DND-41 (cell line): ENCODE measurements around the gene TFAP2E.

Source experiments
- ATAC-seq: fragments of 200-7000 bp; cut with Tn5 transposase; 3 replicates; pipeline ENCODE4 v1.9.1; 2021; ENCODE audit warnings: low read depth; ENCODE audit not compliant: insufficient read depth
- DNase-seq: peaks from one replicate; pipeline ENCODE4 v3.0.0-alpha.2; 2020
- H2AFZ ChIP-seq: 2 replicates; pipeline ENCODE4 v1.6.0; 2012; ENCODE audit warnings: low read depth, low read length
- H3K27ac ChIP-seq: 2 replicates; pipeline ENCODE4 v1.5.1; 2012; ENCODE audit warnings: low read length, inconsistent platforms
- H3K27me3 ChIP-seq: fragments of 200-600 bp; sonication (generic); 2 replicates; pipeline ENCODE4 v1.6.0; 2012; ENCODE audit warnings: low read length, mild to moderate bottlenecking, inconsistent platforms; ENCODE audit not compliant: insufficient read depth, poor library complexity
- H3K36me3 ChIP-seq: 2 replicates; pipeline ENCODE4 v1.5.1; 2012; ENCODE audit warnings: low read length, inconsistent platforms; ENCODE audit not compliant: insufficient read depth
- H3K4me1 ChIP-seq: 2 replicates; pipeline ENCODE4 v1.5.1; 2012; ENCODE audit warnings: mild to moderate bottlenecking, low read length; ENCODE audit not compliant: insufficient read depth
- H3K4me2 ChIP-seq: 2 replicates; pipeline ENCODE4 v1.6.0; 2012; ENCODE audit warnings: mild to moderate bottlenecking, moderate library complexity, low read length, inconsistent platforms; ENCODE audit not compliant: insufficient read depth
- H3K4me3 ChIP-seq, 2 experiments: fragments of 200-600 bp in 1 of 2; shearing (Covaris generic) in 1 of 2; 2 replicates each; pipeline ENCODE4 v1.5.1; 2012 to 2016; ENCODE audit warnings: inconsistent platforms in 2 of 2, low read length in 2 of 2, mild to moderate bottlenecking in 2 of 2, low read depth in 1 of 2, moderate library complexity in 1 of 2
- H3K79me2 ChIP-seq: 2 replicates; pipeline ENCODE4 v1.6.0; 2012; ENCODE audit warnings: low read length, inconsistent platforms; ENCODE audit not compliant: insufficient read depth
- H3K9ac ChIP-seq: 2 replicates; pipeline ENCODE4 v1.6.0; 2012; ENCODE audit warnings: low read depth, mild to moderate bottlenecking, inconsistent platforms, low read length, moderate library complexity
- H3K9me3 ChIP-seq: 2 replicates; pipeline ENCODE4 v1.5.1; 2012; ENCODE audit warnings: low read length, moderate library complexity, mild to moderate bottlenecking, inconsistent platforms; ENCODE audit not compliant: insufficient read depth, severe bottlenecking
- H4K20me1 ChIP-seq: 2 replicates; pipeline ENCODE4 v1.6.0; 2012; ENCODE audit warnings: low read length; ENCODE audit not compliant: insufficient read depth
- EZH2 ChIP-seq: IDR thresholded peaks from 3 replicates; pipeline ENCODE4 v1.6.1; 2012; ENCODE audit warnings: borderline replicate concordance, low read depth, mild to moderate bottlenecking, moderate library complexity, low read length, inconsistent platforms; ENCODE audit not compliant: severe bottlenecking
- TF ChIP-seq, protein P1 (sequence below): IDR thresholded peaks from 2 replicates; pipeline ENCODE4 v1.5.1; 2012; ENCODE audit warnings: borderline replicate concordance, low read length, moderate library complexity, mild to moderate bottlenecking; ENCODE audit not compliant: poor library complexity, severe bottlenecking; ENCODE audit errors: extremely low read depth

TFAP2E gene

DNA sequence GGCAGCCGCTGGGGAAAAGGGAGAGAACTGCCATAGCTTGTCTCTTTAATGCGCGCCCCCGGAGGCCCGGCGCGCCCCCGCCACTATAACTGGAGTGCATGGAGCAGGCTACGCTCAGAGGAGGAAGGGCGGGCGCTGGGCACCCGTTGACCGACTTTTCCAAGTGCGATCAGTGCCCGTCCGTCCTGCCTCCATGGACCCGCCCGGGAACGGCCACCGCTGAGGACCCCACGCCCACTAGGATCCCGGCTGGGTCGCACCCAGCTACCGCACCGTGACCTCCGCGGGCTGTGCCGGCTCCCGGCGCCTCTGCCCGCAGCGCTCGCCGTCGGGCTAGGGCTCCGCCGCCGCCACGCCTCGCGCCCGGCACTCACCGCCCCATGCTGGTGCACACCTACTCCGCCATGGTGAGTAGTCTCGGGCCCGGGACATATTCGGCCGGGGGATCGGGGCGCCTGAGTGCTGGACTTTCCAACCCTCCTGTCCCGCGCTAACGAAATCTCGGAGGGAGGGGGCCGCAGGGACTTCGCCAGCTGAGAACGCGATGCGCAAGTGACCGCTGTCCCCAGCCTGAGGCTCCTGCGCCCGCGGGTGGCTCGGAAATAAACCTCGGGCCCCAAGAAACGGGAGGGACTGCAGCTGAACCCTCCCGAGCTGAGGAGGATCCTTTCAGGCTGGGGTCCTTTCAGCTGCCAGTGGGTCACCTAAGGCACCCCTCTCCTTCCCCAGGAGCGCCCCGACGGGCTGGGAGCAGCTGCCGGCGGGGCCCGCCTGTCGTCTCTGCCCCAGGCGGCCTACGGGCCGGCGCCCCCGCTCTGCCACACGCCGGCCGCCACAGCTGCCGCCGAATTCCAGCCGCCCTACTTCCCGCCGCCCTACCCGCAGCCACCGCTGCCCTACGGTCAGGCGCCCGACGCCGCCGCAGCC is at the start of gene TFAP2E:
TFAP2E (plus strand) TSS at position 117 of the 927 bp plus-strand sequence; CDS start at position 381, 264 bp downstream.
- ATAC-seq (no peak), DNase-seq (no peak)
- TF ChIP-seq EZH2: no peak
- TF ChIP-seq, protein P1, sequence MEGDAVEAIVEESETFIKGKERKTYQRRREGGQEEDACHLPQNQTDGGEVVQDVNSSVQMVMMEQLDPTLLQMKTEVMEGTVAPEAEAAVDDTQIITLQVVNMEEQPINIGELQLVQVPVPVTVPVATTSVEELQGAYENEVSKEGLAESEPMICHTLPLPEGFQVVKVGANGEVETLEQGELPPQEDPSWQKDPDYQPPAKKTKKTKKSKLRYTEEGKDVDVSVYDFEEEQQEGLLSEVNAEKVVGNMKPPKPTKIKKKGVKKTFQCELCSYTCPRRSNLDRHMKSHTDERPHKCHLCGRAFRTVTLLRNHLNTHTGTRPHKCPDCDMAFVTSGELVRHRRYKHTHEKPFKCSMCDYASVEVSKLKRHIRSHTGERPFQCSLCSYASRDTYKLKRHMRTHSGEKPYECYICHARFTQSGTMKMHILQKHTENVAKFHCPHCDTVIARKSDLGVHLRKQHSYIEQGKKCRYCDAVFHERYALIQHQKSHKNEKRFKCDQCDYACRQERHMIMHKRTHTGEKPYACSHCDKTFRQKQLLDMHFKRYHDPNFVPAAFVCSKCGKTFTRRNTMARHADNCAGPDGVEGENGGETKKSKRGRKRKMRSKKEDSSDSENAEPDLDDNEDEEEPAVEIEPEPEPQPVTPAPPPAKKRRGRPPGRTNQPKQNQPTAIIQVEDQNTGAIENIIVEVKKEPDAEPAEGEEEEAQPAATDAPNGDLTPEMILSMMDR: no peak
- Histone ChIP-seq H3K4me3 (no peak within 1 kb of the TSS), H3K4me1 (peaks cover 32% of the 10 kb centered on the region), H4K20me1 (no peaks in the 10 kb centered on the region), H3K4me2 (no peak within 1 kb of the TSS), H3K27ac (no peak within 1 kb of the TSS), H3K9ac (no peak within 1 kb of the TSS), H2AFZ (no peak within 1 kb of the TSS), H3K79me2 (no peaks in the 10 kb centered on the region; the same call in 1 of the 2 replicates), H3K36me3 (0 out of 2 replicates have a peak, but pooled peaks cover 3% of the 10 kb centered on the region), H3K27me3 (no peaks in the 10 kb centered on the region), H3K9me3 (no peaks in the 10 kb centered on the region)

DNA sequence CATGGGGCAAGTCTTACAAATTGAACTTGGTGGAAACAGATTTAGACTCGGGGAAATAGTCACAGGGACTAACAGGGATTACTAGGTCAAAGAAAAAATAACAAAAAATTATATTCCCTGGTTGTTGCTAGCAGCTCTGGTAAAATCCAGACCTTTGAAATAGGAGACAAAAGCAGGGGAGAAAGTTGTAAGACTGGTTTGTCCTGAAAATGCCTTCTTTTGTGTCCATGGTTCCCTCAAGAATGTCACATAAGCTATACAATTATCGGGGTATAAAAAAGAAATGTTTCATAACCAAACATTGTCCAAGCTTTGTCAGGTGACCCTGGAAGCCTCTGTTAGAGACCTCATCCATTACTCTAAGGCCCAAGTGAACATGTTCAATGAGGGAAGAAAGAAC is 49.0 kb upstream of the TFAP2E start:
- Histone ChIP-seq H3K4me3 (no peak overlapping the region), H3K9ac (no peak overlapping the region), H3K27ac (no peak overlapping the region), H2AFZ (no peak overlapping the region), H3K9me3 (no peaks in the 10 kb centered on the region), H3K79me2 (no peaks in the 10 kb centered on the region), H3K4me1 (no peaks in the 10 kb centered on the region), H4K20me1 (no peaks in the 10 kb centered on the region), H3K36me3 (no peaks in the 10 kb centered on the region), H3K4me2 (no peak overlapping the region), H3K27me3 (no peaks in the 10 kb centered on the region)
- DNase-seq (no peak), ATAC-seq (no peak)
- TF ChIP-seq, protein P1: no peak
- no peak for TF ChIP-seq EZH2

DNA sequence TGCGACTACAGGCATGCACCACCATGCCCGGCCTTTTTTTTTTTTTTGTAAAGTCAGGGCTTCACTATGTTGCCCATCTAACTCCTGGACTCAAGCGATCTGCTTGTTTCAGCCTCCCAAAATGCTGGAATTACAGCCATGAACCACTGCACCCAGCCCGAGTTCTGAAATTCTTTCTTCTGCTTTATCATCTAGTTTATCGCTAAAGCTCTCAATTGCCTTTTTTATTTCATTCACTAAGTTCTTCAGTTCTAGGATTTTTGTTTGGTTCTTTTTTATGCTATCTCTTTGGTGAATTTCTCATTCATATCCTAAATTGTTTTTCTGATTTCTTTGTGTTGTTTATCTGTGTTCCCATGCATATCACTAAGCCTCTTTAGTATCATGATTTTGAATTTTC is 42.9 kb upstream of the TFAP2E start:
- Histone ChIP-seq H3K36me3 (peaks cover 24% of the 10 kb centered on the region), H3K27ac (no peak overlapping the region), H3K4me3 (no peak overlapping the region), H3K9me3 (peaks cover 16% of the 10 kb centered on the region), H3K79me2 (peaks cover 9% of the 10 kb centered on the region; the same call in 1 of the 2 replicates), H4K20me1 (no peaks in the 10 kb centered on the region), H3K9ac (no peak overlapping the region), H3K27me3 (no peaks in the 10 kb centered on the region), H3K4me2 (no peak overlapping the region), H3K4me1 (no peaks in the 10 kb centered on the region), H2AFZ (no peak overlapping the region)
- ATAC-seq (no peak), DNase-seq (no peak)
- no peak for TF ChIP-seq EZH2
- TF ChIP-seq, protein P1: no peak
